Fibroblast of lung (primary cell): ENCODE results near the gene CRACR2A. TPM values are rescaled to one million over a fixed set of nuclear protein-coding genes. Genes with fewer than 3 reads are reported as not detected.

ENCODE experiments used
- DNase-seq, 2 donors: peaks; one replicate each; pipeline versions ENCODE4 v3.0.0 to v3.0.0-alpha.2; 2010; ENCODE audit warnings: low read depth in 2 of 2
- H2AFZ ChIP-seq: 2 replicates; pipeline ENCODE4 v1.5.1; 2012; ENCODE audit warnings: low read length, control low read depth, inconsistent platforms
- H3K27ac ChIP-seq: 2 replicates; pipeline ENCODE4 v1.5.1; 2011; ENCODE audit warnings: low read length, control low read depth; ENCODE audit not compliant: insufficient read depth
- H3K27me3 ChIP-seq: 2 replicates; pipeline ENCODE4 v1.5.1; 2011; ENCODE audit warnings: mild to moderate bottlenecking, low read length; ENCODE audit not compliant: control insufficient read depth, insufficient read depth
- H3K36me3 ChIP-seq: 2 replicates; pipeline ENCODE4 v1.5.1; 2011; ENCODE audit warnings: low read length; ENCODE audit not compliant: control insufficient read depth, insufficient read depth
- H3K4me1 ChIP-seq: 2 replicates; pipeline ENCODE4 v1.5.1; 2011; ENCODE audit warnings: low read length; ENCODE audit not compliant: control insufficient read depth, insufficient read depth; ENCODE audit errors: extremely low read depth
- H3K4me2 ChIP-seq: 2 replicates; pipeline ENCODE4 v1.5.1; 2011; ENCODE audit warnings: low read length, control low read depth; ENCODE audit not compliant: insufficient read depth; ENCODE audit errors: extremely low read depth
- H3K4me3 ChIP-seq, 4 experiments: fragments of 200-600 bp in 1 of 4; sonication (generic) in 1 of 4; replicated peaks in 1 of 4; 2 replicates each; pipeline ENCODE4 v1.5.1; 2011 to 2016; ENCODE audit warnings: low read length in 4 of 4, low read depth in 3 of 4, mild to moderate bottlenecking in 3 of 4, control low read depth in 2 of 4, inconsistent platforms in 1 of 4, mixed read lengths in 1 of 4; ENCODE audit not compliant: insufficient read depth in 1 of 4; ENCODE audit errors: control extremely low read depth in 1 of 4
- H3K79me2 ChIP-seq: 2 replicates; pipeline ENCODE4 v1.5.1; 2012; ENCODE audit warnings: mild to moderate bottlenecking, low read length, inconsistent platforms; ENCODE audit not compliant: control insufficient read depth, insufficient read depth
- H3K9ac ChIP-seq: 2 replicates; pipeline ENCODE4 v1.5.1; 2011; ENCODE audit warnings: mild to moderate bottlenecking, low read length, control low read depth; ENCODE audit not compliant: insufficient read depth
- H3K9me3 ChIP-seq: 2 replicates; pipeline ENCODE4 v1.5.1; 2012; ENCODE audit warnings: low read depth, low read length; ENCODE audit not compliant: control insufficient read depth, insufficient read depth
- H4K20me1 ChIP-seq: 2 replicates; pipeline ENCODE4 v1.5.1; 2011; ENCODE audit warnings: low read length; ENCODE audit not compliant: control insufficient read depth, insufficient read depth; ENCODE audit errors: extremely low read depth
- EZH2 ChIP-seq: IDR thresholded peaks from 2 replicates; pipeline ENCODE4 v1.5.1; 2012; ENCODE audit warnings: low read length, control low read depth, mild to moderate bottlenecking; ENCODE audit errors: missing control alignments
- polyA plus RNA-seq, 2 donors: library from polyadenylated mRNA; depleted of rRNA in 1 of 2; stranded (reverse) in 1 of 2; unstranded in 1 of 2; fragments of >200 nt; gene quantifications; 2 replicates each; pipeline ENCODE4 v1.2.1, GENCODE V29; 2011 to 2012; ENCODE audit warnings: missing spikeins in 1 of 2
- total RNA-seq: library from RNA; depleted of rRNA; stranded (reverse); fragments of >200 nt; gene quantifications from 2 replicates; pipeline ENCODE4 v1.2.1, GENCODE V29; 2014
- TF ChIP-seq, protein P1 (sequence below), 2 donors: IDR thresholded peaks in 1 of 2; conservative IDR thresholded peaks in 1 of 2; 1 replicate in 1 of 2; 2 replicates in 1 of 2; pipeline ENCODE4 v1.5.1; 2011 to 2012; ENCODE audit warnings: low read length in 2 of 2, control low read depth in 1 of 2, inconsistent platforms in 1 of 2, low read depth in 1 of 2, mild to moderate bottlenecking in 1 of 2

CRACR2A gene
- total and polyA plus RNA-seq, 2 donors (not counting 1 experiment from before 2014, with no cell fraction given) = 5.8 to 5.9 TPM

DNA sequence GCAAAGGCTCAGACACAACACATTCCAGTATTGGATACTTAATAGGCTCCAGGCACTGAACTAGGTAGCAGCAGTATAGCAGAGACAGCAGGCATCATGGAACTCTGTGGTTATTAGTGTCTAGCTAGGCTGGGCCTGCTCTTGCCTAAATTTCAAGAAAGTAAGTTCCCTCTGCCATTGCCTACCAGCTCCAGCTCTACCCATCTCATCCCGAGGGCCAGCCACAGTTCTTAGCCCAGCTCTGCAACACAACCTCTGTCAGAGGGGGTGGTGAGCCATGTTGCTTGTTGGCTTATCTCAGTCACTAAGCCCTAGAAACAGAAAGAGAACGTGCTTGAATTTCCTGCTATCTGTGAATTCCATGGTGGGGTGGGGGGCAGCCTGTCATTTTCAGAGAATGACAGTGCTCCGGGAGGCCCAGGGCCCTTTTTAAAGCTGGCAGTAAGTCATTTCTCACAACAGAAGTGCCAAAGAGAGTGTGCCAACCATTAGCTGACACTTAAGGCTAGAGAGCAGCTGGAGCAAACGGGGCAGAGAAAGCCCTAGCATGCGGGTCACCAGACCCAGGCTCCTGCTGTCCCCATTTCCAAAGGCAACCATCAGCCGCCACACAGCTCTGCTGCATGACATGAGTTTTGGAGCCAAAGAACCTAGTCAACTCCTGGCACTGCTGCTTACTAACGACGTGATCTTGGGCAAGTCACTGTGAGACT, 156.1 kb downstream of the CRACR2A start:
- H4K20me1 ChIP-seq = no peaks in the 10 kb centered on the region
- DNase-seq = no peak
- H3K27me3 ChIP-seq = peaks cover 5% of the 10 kb centered on the region
- no peaks in the 10 kb centered on the region for H3K79me2 ChIP-seq
- no peaks in the 10 kb centered on the region for H3K36me3 ChIP-seq
- TF ChIP-seq, protein P1, sequence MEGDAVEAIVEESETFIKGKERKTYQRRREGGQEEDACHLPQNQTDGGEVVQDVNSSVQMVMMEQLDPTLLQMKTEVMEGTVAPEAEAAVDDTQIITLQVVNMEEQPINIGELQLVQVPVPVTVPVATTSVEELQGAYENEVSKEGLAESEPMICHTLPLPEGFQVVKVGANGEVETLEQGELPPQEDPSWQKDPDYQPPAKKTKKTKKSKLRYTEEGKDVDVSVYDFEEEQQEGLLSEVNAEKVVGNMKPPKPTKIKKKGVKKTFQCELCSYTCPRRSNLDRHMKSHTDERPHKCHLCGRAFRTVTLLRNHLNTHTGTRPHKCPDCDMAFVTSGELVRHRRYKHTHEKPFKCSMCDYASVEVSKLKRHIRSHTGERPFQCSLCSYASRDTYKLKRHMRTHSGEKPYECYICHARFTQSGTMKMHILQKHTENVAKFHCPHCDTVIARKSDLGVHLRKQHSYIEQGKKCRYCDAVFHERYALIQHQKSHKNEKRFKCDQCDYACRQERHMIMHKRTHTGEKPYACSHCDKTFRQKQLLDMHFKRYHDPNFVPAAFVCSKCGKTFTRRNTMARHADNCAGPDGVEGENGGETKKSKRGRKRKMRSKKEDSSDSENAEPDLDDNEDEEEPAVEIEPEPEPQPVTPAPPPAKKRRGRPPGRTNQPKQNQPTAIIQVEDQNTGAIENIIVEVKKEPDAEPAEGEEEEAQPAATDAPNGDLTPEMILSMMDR (conservative IDR thresholded peaks at IDR 0.05 in 1 of 2, IDR thresholded peaks at IDR 0.05 in 1 of 2; ENCODE audit: low read depth in 1 of 2, low read length in 2 of 2) = no peak
- TF ChIP-seq EZH2 = no peak
- H3K9ac ChIP-seq = no peak overlapping the region
- H3K4me2 ChIP-seq = no peak overlapping the region
- no peaks in the 10 kb centered on the region for H3K4me1 ChIP-seq
- no peak overlapping the region for H3K4me3 ChIP-seq
- no peak overlapping the region for H2AFZ ChIP-seq
- no peaks in the 10 kb centered on the region for H3K9me3 ChIP-seq
- no peak overlapping the region for H3K27ac ChIP-seq

DNA sequence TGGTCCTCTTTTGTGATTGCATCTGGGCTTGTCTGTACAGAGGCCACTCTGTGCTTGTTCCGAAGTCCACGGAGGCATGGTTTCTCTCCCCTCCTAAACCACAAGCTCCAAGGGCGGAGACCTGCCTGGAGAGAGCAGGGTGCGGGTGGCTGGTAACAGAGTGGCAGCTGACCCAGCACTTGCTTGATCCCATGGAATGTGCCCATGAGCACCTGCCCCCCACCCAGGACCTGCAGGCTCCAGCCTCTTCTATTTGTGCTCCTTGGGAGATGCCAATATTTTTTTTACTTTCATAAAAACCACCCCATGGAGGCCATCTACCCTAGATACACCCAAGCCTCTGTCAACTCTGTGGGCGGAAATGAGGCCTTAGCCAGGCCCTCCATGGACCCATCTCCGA, 157.2 kb downstream of the CRACR2A start:
- TF ChIP-seq, protein P1 (conservative IDR thresholded peaks at IDR 0.05 in 1 of 2, IDR thresholded peaks at IDR 0.05 in 1 of 2; ENCODE audit: low read depth in 1 of 2, low read length in 2 of 2) = no peak
- H2AFZ ChIP-seq = no peak overlapping the region
- H3K4me1 ChIP-seq = no peaks in the 10 kb centered on the region
- no peak overlapping the region for H3K4me2 ChIP-seq
- H3K27ac ChIP-seq = no peak overlapping the region
- no peak for DNase-seq
- H3K27me3 ChIP-seq = peaks cover 5% of the 10 kb centered on the region
- no peak overlapping the region for H3K4me3 ChIP-seq
- no peaks in the 10 kb centered on the region for H3K9me3 ChIP-seq
- H3K36me3 ChIP-seq = no peaks in the 10 kb centered on the region
- no peaks in the 10 kb centered on the region for H4K20me1 ChIP-seq
- no peak overlapping the region for H3K9ac ChIP-seq
- H3K79me2 ChIP-seq = no peaks in the 10 kb centered on the region

- Histone ChIP-seq H3K9ac (no peak overlapping the region), H3K79me2 (no peaks in the 10 kb centered on the region), H3K27me3 (peaks cover 5% of the 10 kb centered on the region), H3K27ac (no peak overlapping the region), H3K9me3 (no peaks in the 10 kb centered on the region), H4K20me1 (no peaks in the 10 kb centered on the region), H3K36me3 (no peaks in the 10 kb centered on the region), H3K4me2 (no peak overlapping the region), H3K4me1 (no peaks in the 10 kb centered on the region), H3K4me3 (no peak overlapping the region), H2AFZ (no peak overlapping the region)
- TF ChIP-seq, protein P1 (conservative IDR thresholded peaks at IDR 0.05 in 1 of 2, IDR thresholded peaks at IDR 0.05 in 1 of 2; ENCODE audit: low read depth in 1 of 2, low read length in 2 of 2) = no peak
- TF ChIP-seq EZH2 = no peak
- no peak for DNase-seq
Observed at GRCh38 chr12:3594966-3595365, 157.9 kb downstream of the CRACR2A start.
